Measurements from ENCODE around the gene DSG3. TPM values are rescaled to one million over a fixed set of nuclear protein-coding genes. Genes with fewer than 3 reads are reported as not detected.

The DSG3 gene
- total RNA-seq, 1 experiment from 2014 or later, result 0.04 TPM

DNA sequence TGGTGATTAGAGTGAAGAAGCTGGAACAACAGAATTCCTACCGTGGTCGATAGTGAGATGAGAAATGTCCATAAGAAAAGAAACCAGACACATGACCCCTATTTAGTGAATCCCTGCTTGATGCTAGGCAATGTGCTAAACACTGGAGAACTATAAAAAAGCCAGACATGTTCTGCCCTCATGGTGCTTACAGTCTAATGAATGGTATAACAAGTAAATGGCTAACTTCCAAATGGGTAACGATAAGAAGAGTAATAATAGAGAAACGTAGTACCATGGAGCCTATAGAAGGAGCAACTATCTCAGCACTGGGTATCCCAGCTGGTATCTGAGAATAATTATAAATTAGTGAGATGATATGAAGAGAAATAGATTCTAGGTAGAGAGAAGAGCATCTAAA lies 55.5 kb downstream of the DSG3 start:
- Histone ChIP-seq H3K4me2 (ENCODE audit: insufficient read depth, insufficient read length, low read length) (no peak overlapping the region), H2BK120ac (ENCODE audit: low read depth, low read length, poor library complexity, severe bottlenecking) (no peak overlapping the region), H2AFZ (ENCODE audit: low read length) (no peak overlapping the region), H2BK12ac (ENCODE audit: insufficient read length, low read depth, low read length) (no peak overlapping the region), H4K5ac (ENCODE audit: insufficient read length, low read depth, low read length) (no peak overlapping the region), H3K23ac (ENCODE audit: insufficient read length, low read depth, low read length) (no peak overlapping the region), H3K27me3 (ENCODE audit: insufficient read depth, low read length) (no peaks in the 10 kb centered on the region), H3K27ac (ENCODE audit: insufficient read length, low read depth, low read length) (no peak overlapping the region), H2BK15ac (ENCODE audit: low read depth, low read length) (no peak overlapping the region), H3K56ac (ENCODE audit: insufficient read length, low read depth, low read length) (no peak overlapping the region), H4K20me1 (ENCODE audit: control insufficient read depth, insufficient read depth, insufficient read length) (no peaks in the 10 kb centered on the region), H3K79me2 (ENCODE audit: insufficient read depth, low read length) (peaks cover 38% of the 10 kb centered on the region; the same call in 1 of the 2 replicates), H3K18ac (ENCODE audit: insufficient read length, low read depth, low read length) (no peak overlapping the region), H3T11ph (ENCODE audit: low read length) (no peak overlapping the region), H4K91ac (ENCODE audit: insufficient read length, low read depth, low read length) (no peak overlapping the region), H3K4me1 (ENCODE audit: insufficient read depth, low read length) (peaks cover 3% of the 10 kb centered on the region; the same call in 1 of the 2 replicates), H3K14ac (ENCODE audit: insufficient read depth, low read length) (no peak overlapping the region), H3K9ac (ENCODE audit: extremely low read depth, insufficient read length, low read length) (no peak overlapping the region), H4K8ac (replicated peaks; ENCODE audit: insufficient read length, low read depth, low read length) (no peak overlapping the region), H3K9me3 (ENCODE audit: control insufficient read depth, low read depth, low read length) (no peaks in the 10 kb centered on the region), H2BK5ac (ENCODE audit: insufficient read length, low read length) (no peak overlapping the region), H2AK5ac (ENCODE audit: insufficient read length, low read length) (no peak overlapping the region), H3K79me1 (ENCODE audit: insufficient read depth, low read depth, low read length, poor library complexity, severe bottlenecking) (peaks cover 4% of the 10 kb centered on the region), H3K4ac (ENCODE audit: low read depth, low read length) (no peak overlapping the region), H3K23me2 (ENCODE audit: insufficient read length, low read depth, low read length, poor library complexity, severe bottlenecking) (no peaks in the 10 kb centered on the region), H2BK20ac (ENCODE audit: low read depth, low read length, poor library complexity, severe bottlenecking) (no peak overlapping the region)
- peaks cover 11 to 20% (median 13%) of the 10 kb centered on the region in 3 experiments for H3K36me3 Mint-ChIP-seq (ENCODE audit: insufficient read depth in 1 of 3, low read depth in 3 of 3)
- H3K27ac Mint-ChIP-seq, result no peak overlapping the region
- DNase-seq, result no peak
- TF ChIP-seq, protein P1, sequence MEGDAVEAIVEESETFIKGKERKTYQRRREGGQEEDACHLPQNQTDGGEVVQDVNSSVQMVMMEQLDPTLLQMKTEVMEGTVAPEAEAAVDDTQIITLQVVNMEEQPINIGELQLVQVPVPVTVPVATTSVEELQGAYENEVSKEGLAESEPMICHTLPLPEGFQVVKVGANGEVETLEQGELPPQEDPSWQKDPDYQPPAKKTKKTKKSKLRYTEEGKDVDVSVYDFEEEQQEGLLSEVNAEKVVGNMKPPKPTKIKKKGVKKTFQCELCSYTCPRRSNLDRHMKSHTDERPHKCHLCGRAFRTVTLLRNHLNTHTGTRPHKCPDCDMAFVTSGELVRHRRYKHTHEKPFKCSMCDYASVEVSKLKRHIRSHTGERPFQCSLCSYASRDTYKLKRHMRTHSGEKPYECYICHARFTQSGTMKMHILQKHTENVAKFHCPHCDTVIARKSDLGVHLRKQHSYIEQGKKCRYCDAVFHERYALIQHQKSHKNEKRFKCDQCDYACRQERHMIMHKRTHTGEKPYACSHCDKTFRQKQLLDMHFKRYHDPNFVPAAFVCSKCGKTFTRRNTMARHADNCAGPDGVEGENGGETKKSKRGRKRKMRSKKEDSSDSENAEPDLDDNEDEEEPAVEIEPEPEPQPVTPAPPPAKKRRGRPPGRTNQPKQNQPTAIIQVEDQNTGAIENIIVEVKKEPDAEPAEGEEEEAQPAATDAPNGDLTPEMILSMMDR (conservative IDR thresholded peaks at IDR 0.05), result no peak
- H3K4me1 Mint-ChIP-seq, result peaks cover 20 to 21% of the 10 kb centered on the region in 2 experiments
- no peak overlapping the region for H3K4me3 Mint-ChIP-seq
- no CpG with 5 or more reads among the region's 4 CpGs for WGBS (ENCODE audit: extremely low coverage, insufficient read length, low lambda C conversion rate)
- H3K27me3 Mint-ChIP-seq (ENCODE audit: low read depth), result no peaks in the 10 kb centered on the region
- peaks cover 8 to 9% of the 10 kb centered on the region in 2 experiments for H3K9me3 Mint-ChIP-seq
